GM19023 (cell line): Measurements from ENCODE around the gene APOL3.
"Not testable (repeated sequence)": the region's sequence is repeated elsewhere in the genome, so short reads cannot be mapped to it uniquely, and the experiment has no call there.

ENCODE experiments used
- ATAC-seq: cut with Tn5 transposase; IDR thresholded peaks from one replicate; pipeline ENCODE4 v1.9.1; 2021; ENCODE audit warnings: mild to moderate bottlenecking, moderate library complexity; ENCODE audit not compliant: unreplicated experiment

Gene APOL3

DNA sequence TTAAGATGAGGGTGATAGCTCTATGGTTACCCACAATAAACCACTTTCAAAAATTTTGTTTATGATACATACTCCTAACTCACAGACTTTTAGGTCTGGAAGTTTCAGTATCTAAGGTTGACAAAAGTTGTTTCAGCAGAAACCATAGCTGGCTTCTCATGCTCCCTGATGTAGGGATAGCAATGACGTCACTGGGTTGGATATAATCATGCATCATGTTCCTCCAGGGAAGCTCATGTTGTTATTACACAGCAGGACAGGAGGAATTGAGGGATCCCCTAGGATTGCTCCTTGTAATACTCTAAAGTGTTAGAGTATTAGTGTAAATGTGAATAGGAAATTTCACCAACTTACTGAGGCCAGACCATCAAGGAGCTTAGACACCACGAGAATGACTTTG lies 23.6 kb downstream of the APOL3 start:
- no peak for ATAC-seq

DNA sequence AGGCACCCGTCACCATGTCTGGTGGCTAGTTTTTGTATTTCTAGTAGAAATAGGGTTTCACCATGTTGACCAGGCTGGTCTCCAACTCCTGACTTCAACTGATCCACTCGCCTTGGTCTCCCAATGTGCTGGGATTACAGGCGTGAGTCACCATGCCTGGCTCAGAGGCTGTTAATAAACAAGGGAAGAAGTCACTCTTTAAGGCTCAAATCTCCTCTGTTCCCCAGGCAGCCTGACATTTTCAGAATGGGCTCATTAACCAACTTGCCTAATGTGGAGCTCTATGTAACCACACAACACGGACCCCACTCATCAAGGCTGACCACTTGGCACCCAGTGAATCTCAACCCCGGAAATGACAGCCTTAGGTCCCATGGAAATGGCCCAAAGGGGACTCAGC lies 24.1 kb downstream of the APOL3 start:
- no peak for ATAC-seq

DNA sequence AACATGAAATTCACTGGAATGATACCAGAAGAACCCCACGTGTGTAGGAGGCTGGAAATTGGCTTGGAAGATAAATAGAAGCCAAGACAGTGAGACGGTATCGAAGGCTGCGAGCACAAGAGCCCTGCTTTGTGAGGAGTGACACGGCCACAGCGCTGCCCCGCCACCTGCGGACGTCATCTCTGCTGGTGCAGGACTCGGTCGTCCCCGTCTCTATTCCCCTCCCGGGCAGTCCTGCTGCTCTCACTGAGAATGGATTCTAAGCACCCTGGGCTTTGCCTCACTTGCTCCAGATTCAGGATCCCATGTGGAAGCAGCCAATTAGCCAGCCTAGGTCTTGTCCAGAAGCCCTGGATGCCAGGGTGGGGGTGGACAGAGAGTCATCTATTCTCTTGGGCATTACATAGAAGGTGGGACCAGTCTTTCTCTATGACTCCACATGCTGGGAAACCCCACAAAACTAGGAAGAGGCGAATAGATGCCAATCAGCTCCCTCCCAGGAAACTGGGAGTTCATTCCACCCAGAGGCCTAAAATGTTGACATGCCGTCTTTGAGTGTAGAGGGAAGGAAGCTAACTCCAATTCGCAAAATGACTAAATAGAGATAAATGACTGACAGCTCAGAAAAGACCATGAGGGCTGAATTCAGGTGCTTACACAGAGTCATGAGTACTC lies 25.1 kb downstream of the APOL3 start:
- ATAC-seq, result no peak

DNA sequence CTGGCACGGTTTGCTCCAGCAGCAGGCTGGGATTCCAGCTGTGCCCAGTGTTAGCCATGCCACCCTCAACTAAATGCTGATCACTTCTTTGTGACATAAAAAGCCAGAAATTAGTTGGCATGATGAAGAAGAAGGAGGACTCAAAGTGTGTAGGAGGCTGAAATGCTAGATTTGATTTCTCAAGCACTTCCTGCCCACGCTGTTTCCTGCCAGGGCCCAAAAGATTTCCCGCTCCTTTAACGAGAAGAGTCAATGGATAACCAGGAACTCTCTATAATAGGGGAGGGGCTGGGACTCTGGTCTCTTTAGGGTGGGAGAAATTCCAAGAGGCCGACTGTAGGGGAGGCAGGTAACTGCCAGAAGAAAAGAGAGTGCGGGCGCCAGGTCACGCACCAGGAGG lies 26.4 kb downstream of the APOL3 start:
- ATAC-seq, result no peak

DNA sequence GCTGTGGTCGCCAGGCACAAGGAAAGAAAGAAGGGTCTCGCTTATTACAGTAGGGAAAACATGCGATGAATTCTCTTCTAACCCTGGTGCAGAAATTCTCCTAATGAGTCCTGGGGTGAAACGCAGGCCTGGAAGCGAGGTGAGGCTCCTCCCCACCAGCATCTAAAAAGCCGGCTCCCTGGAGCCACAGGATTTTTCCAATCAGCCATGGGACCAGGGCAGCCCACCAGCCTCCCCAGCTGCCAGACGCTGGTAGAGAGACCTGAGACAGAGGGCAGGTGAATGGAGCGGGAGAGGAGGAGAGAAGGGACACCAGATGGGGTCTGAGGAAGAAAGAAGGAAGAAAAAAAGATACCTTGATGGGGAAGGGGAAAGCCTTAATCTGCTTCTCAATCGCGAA lies 28.6 kb downstream of the APOL3 start:
- no peak for ATAC-seq

DNA sequence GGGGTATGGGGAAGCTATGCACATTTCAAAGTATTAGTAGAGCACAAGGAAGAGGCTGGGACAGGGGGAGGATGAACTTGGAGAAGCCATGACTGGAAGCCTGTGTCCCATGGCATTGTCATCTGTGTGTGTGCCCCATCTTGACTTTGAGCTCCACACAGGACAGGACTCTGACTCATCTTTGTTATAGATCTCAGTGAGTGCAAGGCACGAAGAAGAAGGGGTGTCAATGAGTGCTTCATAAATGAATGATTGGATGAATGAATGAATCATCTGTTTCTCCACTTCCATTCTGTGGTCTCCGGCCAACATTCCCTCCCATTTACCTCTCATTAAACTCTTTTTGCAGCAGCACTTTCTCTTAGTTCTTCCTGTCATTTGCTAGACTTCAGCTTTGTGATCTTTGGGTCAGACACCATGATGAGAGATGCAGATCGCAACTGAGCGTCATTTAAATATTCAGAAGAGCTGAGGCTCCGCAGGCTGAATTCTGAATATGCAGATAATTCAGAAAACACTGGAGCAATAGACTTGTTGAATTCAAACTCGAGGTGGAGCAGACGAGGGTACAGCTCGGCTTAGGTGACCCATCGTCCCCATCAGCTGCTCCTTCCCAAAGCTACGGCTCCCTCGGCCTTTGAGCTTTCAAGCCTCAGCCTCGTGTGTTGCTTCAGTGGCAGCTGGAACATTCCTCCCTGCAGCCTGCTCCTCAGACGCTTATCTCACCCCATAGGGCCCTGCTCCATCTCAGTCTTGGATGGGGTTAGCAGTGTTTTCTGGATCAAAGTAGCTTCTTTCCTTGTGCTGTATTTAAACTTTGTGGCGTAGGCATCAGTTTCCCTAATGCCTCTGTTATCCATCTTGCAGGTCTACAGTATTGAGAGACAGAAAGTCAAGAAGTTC lies 30.8 kb downstream of the APOL3 start:
- ATAC-seq, result no peak

DNA sequence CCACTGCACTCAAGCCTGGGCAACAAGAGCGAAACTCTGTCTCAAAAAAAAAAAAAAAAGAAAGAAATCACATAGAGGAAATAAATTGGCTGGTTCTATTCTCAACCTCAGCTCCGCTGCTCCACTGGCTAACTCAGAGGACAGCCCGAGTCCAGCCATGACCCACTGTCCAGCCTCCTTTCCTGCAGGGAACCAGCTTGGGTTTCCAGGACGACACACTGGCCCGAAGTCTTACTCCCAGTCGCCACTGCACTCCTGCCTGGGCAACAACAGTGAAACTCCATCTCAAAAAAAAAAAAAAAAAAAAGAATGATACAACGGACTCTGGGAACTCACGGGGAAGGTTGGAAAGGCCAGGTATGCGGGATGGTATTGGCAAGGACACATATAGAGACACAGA lies 31.5 kb downstream of the APOL3 start:
- no peak for ATAC-seq

DNA sequence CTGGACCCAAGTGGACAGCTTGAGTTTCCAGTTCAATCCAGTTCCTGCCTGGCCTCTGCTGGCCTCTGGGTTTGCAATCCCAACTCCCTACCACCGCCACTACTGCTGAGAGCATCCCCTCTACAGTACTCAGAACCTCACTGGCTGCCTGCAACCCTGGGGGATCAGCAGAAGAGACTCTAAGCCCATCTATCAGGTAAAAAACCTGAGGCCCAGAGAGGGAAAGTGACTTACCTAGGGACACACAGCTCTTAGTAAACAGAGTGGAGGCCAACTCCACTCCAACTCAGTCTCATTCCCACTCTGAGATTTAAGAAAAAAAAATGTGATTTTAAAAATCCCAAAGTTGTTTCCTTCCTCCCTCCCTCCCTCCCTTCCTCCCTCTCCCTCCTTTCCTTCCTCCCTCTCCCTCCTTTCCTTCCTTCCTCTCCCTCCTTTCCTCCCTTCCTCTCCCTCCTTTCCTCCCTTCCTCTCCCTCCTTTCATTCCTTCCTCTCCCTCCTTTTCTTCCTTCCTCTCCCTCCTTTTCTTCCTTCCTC lies 34.5 kb downstream of the APOL3 start:
- no peak for ATAC-seq

DNA sequence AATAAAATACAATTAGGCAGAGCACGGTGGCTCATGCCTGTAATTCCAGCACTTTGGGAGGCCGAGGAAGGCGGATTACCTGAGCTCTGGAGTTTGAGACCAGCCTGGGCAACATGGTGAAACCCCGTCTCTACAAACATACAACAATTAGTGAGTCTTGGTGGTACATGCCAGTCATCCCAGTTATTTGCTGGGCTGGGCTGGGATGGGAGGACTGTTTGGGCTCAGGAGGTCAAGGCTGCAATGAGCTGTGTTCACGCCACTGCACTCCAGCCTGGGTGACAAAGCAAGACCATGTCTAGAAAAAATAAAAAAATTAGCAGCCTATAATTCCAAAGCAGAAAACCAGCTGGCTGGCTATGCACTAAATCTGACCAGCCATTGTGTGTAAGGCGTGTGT lies 35.1 kb downstream of the APOL3 start:
- ATAC-seq, result no peak

DNA sequence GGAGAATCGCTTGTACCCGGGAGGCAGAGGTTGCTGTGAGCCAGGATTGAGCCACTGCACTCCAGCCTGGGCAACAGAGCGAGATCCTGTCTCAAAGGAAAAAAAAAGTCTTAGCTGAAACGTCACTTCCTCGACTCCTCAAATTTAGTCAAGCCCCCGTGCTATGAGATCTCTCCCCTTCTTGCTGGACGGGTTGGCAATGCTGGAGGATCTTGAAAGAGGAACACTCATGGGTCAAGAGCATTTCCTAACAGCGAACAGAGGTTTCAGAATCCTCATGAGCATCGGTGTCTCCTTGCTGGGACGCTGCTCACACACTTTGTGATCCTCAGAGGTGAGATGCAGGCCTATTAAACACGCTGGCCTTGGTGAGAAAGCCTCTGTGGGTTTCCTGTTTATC lies 35.9 kb downstream of the APOL3 start:
- ATAC-seq, result no peak

DNA sequence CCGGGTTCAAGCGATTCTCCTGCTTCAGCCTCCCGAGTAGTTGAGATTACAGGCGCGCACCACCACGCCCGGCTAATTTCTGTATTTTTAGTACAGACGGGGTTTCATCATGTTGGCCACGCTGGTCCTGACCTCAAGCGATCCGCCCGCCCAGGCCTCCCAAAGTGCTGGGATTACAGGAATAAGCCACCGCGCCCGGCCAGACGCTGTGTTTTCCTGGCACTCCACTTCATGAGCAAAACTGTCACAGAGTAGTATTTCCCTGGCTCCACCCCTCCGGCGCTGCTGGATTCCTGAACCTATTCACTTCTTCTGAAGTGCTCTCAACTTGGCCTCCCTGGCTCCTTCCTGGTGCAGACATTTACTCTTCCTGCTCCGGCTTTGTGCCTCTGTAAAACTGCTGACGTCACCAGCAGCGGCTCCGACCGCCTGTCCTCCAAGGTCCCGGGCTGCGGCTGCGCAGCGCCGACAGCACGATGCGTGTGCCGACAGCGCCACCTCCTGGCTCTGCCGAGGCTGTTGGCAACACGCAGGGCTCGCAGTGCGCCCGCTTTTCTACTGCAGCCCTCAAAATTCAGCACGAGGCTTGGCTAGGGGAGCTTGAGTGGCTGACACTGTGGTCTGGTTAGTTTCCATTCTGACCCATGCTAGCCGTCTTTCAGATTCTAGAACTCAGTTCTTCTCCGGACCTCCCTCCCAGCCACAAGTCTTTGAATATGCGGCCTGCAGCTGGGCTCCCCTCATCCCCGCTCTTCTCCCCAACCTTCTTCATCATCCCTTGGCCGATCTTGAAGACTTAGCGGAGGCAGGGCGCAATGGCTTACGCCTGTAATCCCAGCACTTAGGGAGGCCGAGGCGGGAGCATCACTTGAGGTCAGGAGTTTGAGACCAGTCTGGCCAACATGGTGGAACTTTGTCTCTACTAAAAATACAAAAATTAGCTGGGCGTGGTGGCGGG lies 36.6 kb downstream of the APOL3 start:
- peak; percentile 83 for ATAC-seq

DNA sequence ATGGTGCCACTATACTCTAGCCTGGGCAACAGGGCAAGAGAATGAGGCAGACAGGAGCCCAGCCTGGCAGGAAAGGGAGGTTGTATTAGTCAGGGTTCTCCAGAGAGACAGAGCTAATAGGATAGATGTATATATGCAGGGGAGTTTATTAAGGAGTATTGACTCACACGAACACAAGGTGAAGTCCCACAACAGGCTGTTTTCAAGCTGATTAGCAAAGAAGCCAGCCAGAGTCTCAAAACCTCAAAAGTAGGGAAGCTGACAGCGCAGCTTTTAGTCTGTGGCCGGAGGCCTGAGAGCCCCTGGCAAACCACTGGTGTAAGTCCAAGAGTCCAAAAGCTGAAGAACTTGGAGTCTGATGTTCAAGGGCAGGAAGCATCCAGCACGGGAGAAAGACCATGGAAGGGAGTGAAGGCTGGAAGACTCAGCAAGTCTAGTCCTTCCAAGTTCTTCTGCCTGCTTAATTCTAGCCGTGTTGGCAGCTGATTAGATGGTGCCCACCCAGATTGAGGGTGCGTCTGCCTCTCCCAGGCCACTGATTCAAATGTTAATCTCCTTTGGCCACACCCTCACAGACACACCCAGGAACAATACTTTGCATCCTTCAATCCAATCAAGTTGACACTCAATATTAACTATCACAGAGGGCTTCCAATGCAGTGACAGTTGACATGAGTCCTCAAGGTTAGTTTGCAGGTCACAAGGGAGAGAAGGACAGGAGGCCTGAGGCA lies 39.8 kb downstream of the APOL3 start:
- ATAC-seq, result not testable (repeated sequence)

DNA sequence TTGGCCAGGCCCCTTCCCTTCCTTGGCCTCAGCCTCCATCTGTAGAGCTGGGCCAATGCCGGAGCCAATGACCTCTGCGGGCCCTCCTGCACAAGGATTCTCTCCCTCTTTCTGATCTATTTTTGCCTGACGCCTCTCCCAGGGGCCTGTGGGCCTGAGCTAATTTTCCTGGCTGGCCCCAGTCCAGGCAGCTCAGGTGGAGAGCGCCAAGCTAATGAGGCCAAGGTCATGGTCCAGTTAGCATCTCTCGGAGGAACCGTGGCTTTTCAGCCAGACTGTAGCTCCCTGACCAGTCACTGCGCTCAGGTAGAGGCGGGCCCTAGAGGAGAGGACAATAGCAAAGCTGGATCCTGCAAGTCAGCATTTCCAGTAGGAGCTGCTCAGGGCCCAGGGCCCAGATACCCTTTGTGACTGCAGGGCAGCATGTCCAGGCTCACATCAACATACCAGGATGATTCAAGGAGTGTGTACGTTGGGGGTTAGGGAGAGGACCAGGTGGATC lies 43.5 kb downstream of the APOL3 start:
- no peak for ATAC-seq

DNA sequence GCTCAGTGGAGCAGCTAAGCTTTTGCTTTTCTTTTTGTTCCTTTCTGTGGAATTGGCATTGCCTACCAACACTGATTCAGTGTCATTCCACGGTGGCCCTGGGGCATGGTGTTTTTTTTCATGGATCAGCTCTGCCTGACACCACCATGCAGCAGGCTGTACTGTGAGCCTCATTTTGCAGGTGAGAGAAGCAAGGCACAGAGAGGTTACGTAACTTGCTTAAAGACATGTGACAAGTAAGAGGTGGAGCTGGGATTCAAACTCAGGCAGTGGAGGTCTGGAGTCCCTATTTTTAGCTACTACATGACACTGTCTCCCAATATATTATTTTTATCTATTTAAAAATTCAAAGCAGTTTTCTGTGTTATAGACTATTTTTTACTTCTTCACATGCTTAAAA lies 44.4 kb downstream of the APOL3 start:
- no peak for ATAC-seq

DNA sequence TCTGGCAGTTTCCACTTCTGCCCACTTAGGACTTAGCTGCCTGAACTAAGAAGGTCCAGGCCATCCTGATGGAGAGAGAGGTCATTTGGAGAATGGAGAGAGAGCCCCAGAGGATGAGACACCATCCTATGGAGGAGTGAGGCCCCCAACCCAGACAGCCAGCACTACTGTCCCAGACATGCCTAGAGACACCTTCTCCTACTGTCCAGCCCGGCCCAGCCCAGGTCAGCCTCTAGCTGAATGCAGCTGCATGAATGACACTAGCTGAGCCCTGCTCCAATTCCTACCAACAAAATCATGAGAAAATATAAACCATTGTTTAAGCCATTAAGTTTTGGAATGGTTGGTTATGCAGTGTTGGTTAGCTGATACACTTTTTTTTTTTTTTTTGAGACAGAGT lies 47.4 kb downstream of the APOL3 start:
- ATAC-seq, result no peak

DNA sequence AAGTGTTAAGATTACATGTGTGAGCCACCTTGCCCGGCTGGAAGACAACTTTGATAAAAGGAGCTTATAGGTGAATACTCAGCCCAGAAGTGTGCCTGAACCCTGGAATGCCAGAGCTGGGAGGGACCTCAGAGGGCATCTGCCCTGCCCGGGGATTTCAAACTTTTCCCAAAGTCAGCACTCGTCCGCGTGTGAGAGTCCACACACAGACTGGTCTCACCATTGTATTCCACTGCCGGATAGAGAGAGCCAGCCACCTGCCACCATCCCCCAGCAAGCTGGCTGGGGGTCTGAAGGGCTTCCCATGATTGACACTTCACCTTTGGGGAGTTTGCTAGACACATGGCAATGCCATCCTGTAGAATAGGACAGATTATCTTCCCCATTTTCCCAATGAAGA lies 49.2 kb downstream of the APOL3 start:
- no peak for ATAC-seq

DNA sequence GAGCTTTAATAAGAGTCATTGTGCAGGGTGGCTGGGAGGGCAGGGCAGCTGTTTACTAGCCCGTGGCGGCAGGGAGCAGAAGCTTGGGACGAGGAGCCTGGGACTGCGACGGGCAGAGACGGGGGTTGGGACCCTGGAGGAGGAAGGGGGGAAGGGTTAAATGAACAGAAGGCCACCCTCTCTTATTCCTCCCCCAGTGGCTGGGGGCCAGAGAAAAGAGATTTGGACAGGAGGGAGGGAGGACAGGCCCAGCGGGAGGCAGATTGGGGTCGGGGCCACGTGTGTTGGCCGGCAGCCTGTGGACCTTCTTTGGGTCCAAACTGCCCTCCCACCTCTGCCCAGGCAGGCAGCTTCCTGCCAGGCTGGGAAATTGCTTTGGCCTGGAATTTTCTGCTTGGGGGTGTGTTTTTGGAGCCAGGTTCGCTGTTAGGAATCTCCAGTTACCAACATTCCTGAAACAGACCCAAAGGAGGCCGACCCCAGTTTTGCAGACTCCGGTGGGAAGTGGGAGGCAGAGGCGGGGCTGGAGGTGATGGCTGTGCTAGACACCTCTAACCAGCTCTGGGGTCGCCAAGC lies 50.2 kb downstream of the APOL3 start:
- ATAC-seq, result no peak

DNA sequence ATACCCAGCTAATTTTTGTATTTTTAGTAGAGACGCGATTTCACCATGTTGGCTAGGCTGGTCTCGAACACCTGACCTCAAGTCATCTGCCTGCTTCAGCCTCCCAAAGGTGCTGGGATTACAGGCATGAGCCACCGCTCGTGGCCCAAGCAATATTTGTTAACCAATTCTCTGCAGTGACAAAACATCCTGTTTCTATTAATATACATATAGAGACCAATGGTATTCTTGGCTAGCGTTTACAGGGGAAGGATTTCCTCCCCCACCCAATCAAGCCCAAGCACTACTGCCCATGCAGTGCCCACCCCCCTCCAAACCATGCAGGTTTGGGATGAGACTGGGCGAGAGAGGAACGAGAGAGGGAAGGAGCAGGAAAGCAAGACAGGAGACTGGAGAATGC lies 53.1 kb downstream of the APOL3 start:
- ATAC-seq, result no peak

DNA sequence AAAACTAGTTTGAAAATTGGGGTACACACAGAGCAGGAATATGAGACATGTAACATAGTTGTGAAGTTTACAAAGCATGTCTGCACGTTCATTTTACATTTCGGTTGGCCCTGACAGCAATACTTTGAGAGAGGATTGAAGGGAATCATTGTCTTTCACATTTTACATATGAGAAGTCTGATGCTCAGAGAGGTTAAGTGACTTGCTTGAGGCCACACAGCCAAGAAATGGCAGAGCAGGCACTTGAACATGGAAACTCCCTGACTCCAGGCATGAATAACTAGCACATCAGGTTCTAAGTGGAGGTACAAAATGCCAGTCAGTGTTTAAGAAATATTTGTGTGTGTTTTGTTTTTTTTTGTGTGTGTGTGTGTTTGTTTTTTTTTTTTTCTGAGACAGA lies 53.6 kb downstream of the APOL3 start:
- no peak for ATAC-seq

DNA sequence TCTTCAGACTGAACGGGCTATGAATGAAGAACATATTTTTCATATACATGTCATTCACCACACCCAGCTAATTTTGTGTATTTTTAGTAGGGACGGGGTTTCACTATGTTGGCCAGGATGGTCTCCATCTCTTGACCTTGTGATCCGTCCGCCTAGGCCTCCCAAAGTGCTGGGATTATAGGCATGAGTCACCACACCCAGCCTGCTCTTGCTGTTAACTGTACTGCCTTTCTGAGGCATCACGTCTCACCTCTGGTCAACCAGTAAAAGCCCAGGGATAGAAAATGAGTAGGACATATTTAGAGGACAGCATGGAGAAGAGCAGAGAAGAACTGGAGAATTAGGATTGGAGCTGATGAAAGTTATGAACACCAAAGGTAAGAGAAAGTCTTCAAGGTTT lies 55.6 kb downstream of the APOL3 start:
- no peak for ATAC-seq
